HepG2 (cell line): ENCODE measurements around the gene FASLG. TPM values are rescaled to one million over a fixed set of nuclear protein-coding genes. Genes with fewer than 3 reads are reported as not detected.

Experiments
- ATAC-seq: fragments of 200-7000 bp; cut with Tn5 transposase; 3 replicates; pipeline ENCODE4 v1.9.1; 2020; ENCODE audit warnings: mild to moderate bottlenecking, moderate library complexity
- BruUV-seq: library from RNA; stranded (reverse); fragments of 400-500 nt; replicated peaks from 2 replicates; lab custom pipeline; 2021; lab: Mats Ljungman, UMichigan
- CTCF ChIA-PET: fragments of 300-600 bp; formaldehyde crosslinking; extraction: SDS; loops from one replicate; lab custom pipeline; 2021; ENCODE audit warnings: low total read pairs, inconsistent platforms, low intra/inter-chr PET ratio; lab: Yijun Ruan, JAX
- POLR2A ChIA-PET: fragments of 350-600 bp; sonication (Branson Sonifier 250); formaldehyde crosslinking; loops from one replicate; lab custom pipeline; 2020; ENCODE audit warnings: antibody characterized with exemption, inconsistent platforms; lab: Yijun Ruan, JAX
- DNase-seq: peaks from one replicate; pipeline ENCODE4 v3.0.0-alpha.2; 2015; ENCODE audit warnings: low spot score
- FAIRE-seq: peaks from 3 replicates; lab custom pipeline; 2011; peaks lifted over from hg19 to GRCh38; lab: Jason Lieb, UNC
- H2AFZ ChIP-seq: one replicate; pipeline ENCODE4 v1.6.1; 2011; ENCODE audit warnings: low read length, inconsistent platforms
- H3K27ac ChIP-seq: fragments of 300-600 bp; 3 replicates; pipeline ENCODE4 v1.8.0; 2011; ENCODE audit warnings: mixed run types, mild to moderate bottlenecking, mixed read lengths, low read length, inconsistent platforms; ENCODE audit not compliant: insufficient read depth; ENCODE audit errors: extremely low read length
- H3K27me3 ChIP-seq, 2 experiments: fragments of 200-600 bp in 1 of 2; 2 replicates in 1 of 2; 3 replicates in 1 of 2; pipeline versions ENCODE4 v1.6.0 to v1.8.0; 2011; ENCODE audit warnings: low read length in 2 of 2, mild to moderate bottlenecking in 2 of 2, moderate library complexity in 2 of 2, inconsistent platforms in 1 of 2; ENCODE audit not compliant: insufficient read depth in 2 of 2, control insufficient read depth in 1 of 2
- H3K36me3 ChIP-seq, 2 experiments: fragments of 200-600 bp in 1 of 2; replicated peaks in 1 of 2; 2 replicates in 1 of 2; 3 replicates in 1 of 2; pipeline versions ENCODE4 v1.5.1 to v1.8.0; 2011; ENCODE audit warnings: low read length in 2 of 2, inconsistent platforms in 1 of 2; ENCODE audit not compliant: insufficient read depth in 2 of 2, control insufficient read depth in 1 of 2
- H3K4me1 ChIP-seq: 2 replicates; pipeline ENCODE4 v1.5.1; 2012; ENCODE audit warnings: low read length, inconsistent platforms; ENCODE audit not compliant: insufficient read depth
- H3K4me2 ChIP-seq: 2 replicates; pipeline ENCODE4 v1.6.0; 2011; ENCODE audit warnings: low read depth, low read length, inconsistent platforms
- H3K4me3 ChIP-seq, 3 experiments: fragments of 200-600 bp in 1 of 3; sonication (generic), shearing (Covaris generic) in 1 of 3; replicated peaks in 1 of 3; 2 replicates each; pipeline ENCODE4 v1.5.1; 2011 to 2016; ENCODE audit warnings: low read length in 3 of 3, inconsistent platforms in 2 of 3, low read depth in 2 of 3, mild to moderate bottlenecking in 2 of 3, control low read depth in 1 of 3, mixed read lengths in 1 of 3; ENCODE audit not compliant: insufficient read depth in 1 of 3
- H3K79me2 ChIP-seq: one replicate; pipeline ENCODE4 v1.6.1; 2011; ENCODE audit warnings: low read length, inconsistent platforms; ENCODE audit not compliant: insufficient read depth
- H3K9ac ChIP-seq: 2 replicates; pipeline ENCODE4 v1.6.0; 2011; ENCODE audit warnings: mild to moderate bottlenecking, low read depth, low read length, inconsistent platforms; ENCODE audit not compliant: insufficient read depth
- H3K9me3 ChIP-seq: 2 replicates; pipeline ENCODE4 v1.5.1; 2012; ENCODE audit warnings: mild to moderate bottlenecking, low read length
- H4K20me1 ChIP-seq: 2 replicates; pipeline ENCODE4 v1.6.0; 2011; ENCODE audit warnings: inconsistent platforms, mild to moderate bottlenecking, low read length, moderate library complexity; ENCODE audit not compliant: insufficient read depth
- FOXM1 ChIP-seq: sonication (generic); formaldehyde crosslinking; IDR thresholded peaks from 2 replicates; pipeline ENCODE4 v1.5.0; 2020; ENCODE audit warnings: missing genetic modification reagents
- MED8 ChIP-seq: sonication (generic); formaldehyde crosslinking; IDR thresholded peaks from 2 replicates; pipeline ENCODE4 v1.8.1; 2023; ENCODE audit warnings: mild to moderate bottlenecking, missing genetic modification reagents; ENCODE audit not compliant: insufficient replicate concordance
- STAT5B ChIP-seq: sonication (generic); formaldehyde crosslinking; IDR thresholded peaks from 2 replicates; pipeline ENCODE4 v1.4.0; 2020; ENCODE audit warnings: missing genetic modification reagents
- ZFP36L2 ChIP-seq: sonication (generic); formaldehyde crosslinking; IDR thresholded peaks from 2 replicates; pipeline ENCODE4 v1.4.0; 2020; ENCODE audit warnings: missing genetic modification reagents
- ZNF138 ChIP-seq: sonication (generic); formaldehyde crosslinking; IDR thresholded peaks from 2 replicates; pipeline ENCODE4 v1.5.0; 2020; ENCODE audit warnings: mild to moderate bottlenecking, low read depth, missing genetic modification reagents
- ZNF331 ChIP-seq: sonication (generic); formaldehyde crosslinking; IDR thresholded peaks from 2 replicates; pipeline ENCODE4 v1.4.0; 2020; ENCODE audit warnings: missing genetic modification reagents
- ZNF883 ChIP-seq: sonication (generic); formaldehyde crosslinking; IDR thresholded peaks from 2 replicates; pipeline ENCODE4 v1.5.1; 2020; ENCODE audit warnings: mild to moderate bottlenecking, missing genetic modification reagents; ENCODE audit errors: not compliant biosample characterization
- WGBS: methylation state at CpG from one replicate; pipeline ENCODE4 v1.1.6; 2017; ENCODE audit warnings: low lambda C conversion rate; 5-methylcytosine and 5-hydroxymethylcytosine counted together
- in situ Hi-C: cut with HindIII; loops from 2 replicates; pipeline ENCODE4 v1.10.0; 2017; ENCODE audit warnings: low pct_unique_long_range_greater_than_20kb; ENCODE audit not compliant: extremely low pct_ligation_motif_present
- intact Hi-C: fragments of 100-400 bp; cut with micrococcal nuclease; formaldehyde crosslinking; loops from one replicate; pipeline ENCODE4 v1.10.0; 2022; ENCODE audit not compliant: unreplicated experiment
- polyA plus RNA-seq, 8 experiments: library from polyadenylated mRNA; depleted of rRNA in 3 of 8; stranded (reverse) in 7 of 8; unstranded in 1 of 8; fragments of >200 nt; fragmentation: Illumina TruSeq in 4 of 8; extraction: Trizol in 4 of 8; gene quantifications; 2 replicates each; pipeline versions ENCODE4 v1.2.1 to v1.2.3, GENCODE V29; 2011 to 2016; ENCODE audit warnings: low read depth in 4 of 8, missing spikeins in 1 of 8, mixed read lengths in 1 of 8; ENCODE audit not compliant: insufficient read depth in 1 of 8
- total RNA-seq, 5 experiments: library from RNA; depleted of rRNA; stranded (reverse); fragments of >200 nt; fragmentation: Illumina TruSeq; extraction: Trizol; gene quantifications; 2 replicates each; pipeline ENCODE4 v1.2.3, GENCODE V29; 2016; ENCODE audit warnings: low read depth in 1 of 5
- TF ChIP-seq, protein P1 (sequence below): sonication (generic); formaldehyde crosslinking; IDR thresholded peaks from one replicate; pipeline ENCODE4 v1.5.1; 2020; ENCODE audit warnings: mild to moderate bottlenecking, missing genetic modification reagents; ENCODE audit errors: not compliant biosample characterization
- TF ChIP-seq, protein P2 (sequence below): sonication (generic); formaldehyde crosslinking; IDR thresholded peaks from 2 replicates; pipeline ENCODE4 v1.4.0; 2020; ENCODE audit warnings: mild to moderate bottlenecking, missing genetic modification reagents
- TF ChIP-seq, protein P3 (sequence below): IDR thresholded peaks from 2 replicates; pipeline ENCODE4 v1.6.1; 2012; ENCODE audit warnings: low read length, improper control_type of control experiment

FASLG gene
- total and polyA plus RNA-seq, 2 of the 13 experiments (the other 11 are each of a cell fraction or from before 2014, with no cell fraction given) = 0.08 TPM; not detected in 1

DNA sequence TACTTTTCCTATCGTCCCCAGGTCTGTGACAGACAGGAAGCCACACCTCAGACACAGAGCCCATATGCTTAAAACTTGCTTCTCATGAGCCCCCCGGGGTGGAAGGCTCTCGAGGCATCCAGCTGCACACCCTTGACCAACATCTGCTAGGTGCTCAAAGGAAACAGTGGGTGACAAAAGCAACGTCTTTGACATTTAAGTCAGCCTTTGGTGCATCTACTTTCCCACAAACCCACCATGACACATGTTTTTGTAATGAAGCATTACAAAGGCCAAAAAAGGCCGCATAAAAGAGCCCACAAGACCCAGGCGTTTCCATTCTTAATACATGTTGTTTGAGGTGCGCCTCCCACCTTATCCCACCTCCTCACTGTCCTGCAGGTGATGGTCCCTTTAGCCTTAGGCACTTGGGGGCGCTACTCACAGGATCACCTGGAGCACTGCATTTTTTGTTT lies 11.8 kb upstream of the FASLG start:
- FAIRE-seq (no peak), ATAC-seq (no peak)
- POLR2A ChIA-PET = no interaction called here
- WGBS = 26% methylated on average over 6 of the region's 8 CpGs
- Histone ChIP-seq H3K4me1 (peaks cover 27% of the 10 kb centered on the region), H3K79me2 (no peaks in the 10 kb centered on the region), H3K4me2 (no peak overlapping the region), H3K27me3 (peaks cover 0 to 6% of the 10 kb centered on the region in 2 experiments; a peak in 1 of 5 replicates), H4K20me1 (no peaks in the 10 kb centered on the region), H3K9ac (no peak overlapping the region), H3K9me3 (no peaks in the 10 kb centered on the region), H3K36me3 (no peaks in the 10 kb centered on the region), H3K27ac (no peak overlapping the region)
- CTCF ChIA-PET = no interaction called here
- in situ Hi-C loops = no loop called here
- intact Hi-C loops = no loop called here
- no TSS peak for BruUV-seq
- no peak for TF ChIP-seq STAT5B
- TF ChIP-seq ZNF883 (CRISPR knock-in tag) = no peak
- TF ChIP-seq, protein P1, sequence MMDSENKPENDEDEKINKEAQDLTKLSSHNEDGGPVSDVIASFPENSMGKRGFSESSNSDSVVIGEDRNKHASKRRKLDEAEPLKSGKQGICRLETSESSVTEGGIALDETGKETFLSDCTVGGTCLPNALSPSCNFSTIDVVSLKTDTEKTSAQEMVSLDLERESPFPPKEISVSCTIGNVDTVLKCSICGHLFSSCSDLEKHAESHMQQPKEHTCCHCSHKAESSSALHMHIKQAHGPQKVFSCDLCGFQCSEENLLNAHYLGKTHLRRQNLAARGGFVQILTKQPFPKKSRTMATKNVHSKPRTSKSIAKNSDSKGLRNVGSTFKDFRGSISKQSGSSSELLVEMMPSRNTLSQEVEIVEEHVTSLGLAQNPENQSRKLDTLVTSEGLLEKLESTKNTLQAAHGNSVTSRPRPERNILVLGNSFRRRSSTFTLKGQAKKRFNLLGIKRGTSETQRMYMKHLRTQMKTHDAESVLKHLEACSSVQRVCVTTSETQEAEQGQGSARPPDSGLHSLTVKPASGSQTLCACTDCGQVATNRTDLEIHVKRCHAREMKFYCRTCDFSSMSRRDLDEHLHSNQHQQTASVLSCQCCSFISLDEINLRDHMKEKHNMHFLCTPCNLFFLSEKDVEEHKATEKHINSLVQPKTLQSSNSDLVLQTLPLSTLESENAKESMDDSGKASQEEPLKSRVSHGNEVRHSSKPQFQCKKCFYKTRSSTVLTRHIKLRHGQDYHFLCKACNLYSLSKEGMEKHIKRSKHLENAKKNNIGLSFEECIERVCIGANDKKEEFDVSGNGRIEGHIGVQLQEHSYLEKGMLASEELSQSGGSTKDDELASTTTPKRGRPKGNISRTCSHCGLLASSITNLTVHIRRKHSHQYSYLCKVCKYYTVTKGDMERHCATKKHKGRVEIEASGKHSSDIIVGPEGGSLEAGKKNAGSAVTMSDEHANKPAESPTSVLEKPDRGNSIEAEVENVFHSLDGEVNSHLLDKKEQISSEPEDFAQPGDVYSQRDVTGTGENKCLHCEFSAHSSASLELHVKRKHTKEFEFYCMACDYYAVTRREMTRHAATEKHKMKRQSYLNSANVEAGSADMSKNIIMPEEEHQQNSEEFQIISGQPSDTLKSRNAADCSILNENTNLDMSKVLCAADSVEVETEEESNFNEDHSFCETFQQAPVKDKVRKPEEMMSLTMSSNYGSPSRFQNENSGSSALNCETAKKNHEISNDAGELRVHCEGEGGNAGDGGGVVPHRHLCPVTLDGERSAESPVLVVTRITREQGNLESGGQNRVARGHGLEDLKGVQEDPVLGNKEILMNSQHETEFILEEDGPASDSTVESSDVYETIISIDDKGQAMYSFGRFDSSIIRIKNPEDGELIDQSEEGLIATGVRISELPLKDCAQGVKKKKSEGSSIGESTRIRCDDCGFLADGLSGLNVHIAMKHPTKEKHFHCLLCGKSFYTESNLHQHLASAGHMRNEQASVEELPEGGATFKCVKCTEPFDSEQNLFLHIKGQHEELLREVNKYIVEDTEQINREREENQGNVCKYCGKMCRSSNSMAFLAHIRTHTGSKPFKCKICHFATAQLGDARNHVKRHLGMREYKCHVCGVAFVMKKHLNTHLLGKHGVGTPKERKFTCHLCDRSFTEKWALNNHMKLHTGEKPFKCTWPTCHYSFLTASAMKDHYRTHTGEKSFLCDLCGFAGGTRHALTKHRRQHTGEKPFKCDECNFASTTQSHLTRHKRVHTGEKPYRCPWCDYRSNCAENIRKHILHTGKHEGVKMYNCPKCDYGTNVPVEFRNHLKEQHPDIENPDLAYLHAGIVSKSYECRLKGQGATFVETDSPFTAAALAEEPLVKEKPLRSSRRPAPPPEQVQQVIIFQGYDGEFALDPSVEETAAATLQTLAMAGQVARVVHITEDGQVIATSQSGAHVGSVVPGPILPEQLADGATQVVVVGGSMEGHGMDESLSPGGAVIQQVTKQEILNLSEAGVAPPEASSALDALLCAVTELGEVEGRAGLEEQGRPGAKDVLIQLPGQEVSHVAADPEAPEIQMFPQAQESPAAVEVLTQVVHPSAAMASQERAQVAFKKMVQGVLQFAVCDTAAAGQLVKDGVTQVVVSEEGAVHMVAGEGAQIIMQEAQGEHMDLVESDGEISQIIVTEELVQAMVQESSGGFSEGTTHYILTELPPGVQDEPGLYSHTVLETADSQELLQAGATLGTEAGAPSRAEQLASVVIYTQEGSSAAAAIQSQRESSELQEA (CRISPR knock-in tag) = no peak
- no peak for TF ChIP-seq MED8 (CRISPR knock-in tag)
- TF ChIP-seq, protein P2, sequence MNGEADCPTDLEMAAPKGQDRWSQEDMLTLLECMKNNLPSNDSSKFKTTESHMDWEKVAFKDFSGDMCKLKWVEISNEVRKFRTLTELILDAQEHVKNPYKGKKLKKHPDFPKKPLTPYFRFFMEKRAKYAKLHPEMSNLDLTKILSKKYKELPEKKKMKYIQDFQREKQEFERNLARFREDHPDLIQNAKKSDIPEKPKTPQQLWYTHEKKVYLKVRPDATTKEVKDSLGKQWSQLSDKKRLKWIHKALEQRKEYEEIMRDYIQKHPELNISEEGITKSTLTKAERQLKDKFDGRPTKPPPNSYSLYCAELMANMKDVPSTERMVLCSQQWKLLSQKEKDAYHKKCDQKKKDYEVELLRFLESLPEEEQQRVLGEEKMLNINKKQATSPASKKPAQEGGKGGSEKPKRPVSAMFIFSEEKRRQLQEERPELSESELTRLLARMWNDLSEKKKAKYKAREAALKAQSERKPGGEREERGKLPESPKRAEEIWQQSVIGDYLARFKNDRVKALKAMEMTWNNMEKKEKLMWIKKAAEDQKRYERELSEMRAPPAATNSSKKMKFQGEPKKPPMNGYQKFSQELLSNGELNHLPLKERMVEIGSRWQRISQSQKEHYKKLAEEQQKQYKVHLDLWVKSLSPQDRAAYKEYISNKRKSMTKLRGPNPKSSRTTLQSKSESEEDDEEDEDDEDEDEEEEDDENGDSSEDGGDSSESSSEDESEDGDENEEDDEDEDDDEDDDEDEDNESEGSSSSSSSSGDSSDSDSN (CRISPR knock-in tag) = no peak
- TF ChIP-seq, protein P3, sequence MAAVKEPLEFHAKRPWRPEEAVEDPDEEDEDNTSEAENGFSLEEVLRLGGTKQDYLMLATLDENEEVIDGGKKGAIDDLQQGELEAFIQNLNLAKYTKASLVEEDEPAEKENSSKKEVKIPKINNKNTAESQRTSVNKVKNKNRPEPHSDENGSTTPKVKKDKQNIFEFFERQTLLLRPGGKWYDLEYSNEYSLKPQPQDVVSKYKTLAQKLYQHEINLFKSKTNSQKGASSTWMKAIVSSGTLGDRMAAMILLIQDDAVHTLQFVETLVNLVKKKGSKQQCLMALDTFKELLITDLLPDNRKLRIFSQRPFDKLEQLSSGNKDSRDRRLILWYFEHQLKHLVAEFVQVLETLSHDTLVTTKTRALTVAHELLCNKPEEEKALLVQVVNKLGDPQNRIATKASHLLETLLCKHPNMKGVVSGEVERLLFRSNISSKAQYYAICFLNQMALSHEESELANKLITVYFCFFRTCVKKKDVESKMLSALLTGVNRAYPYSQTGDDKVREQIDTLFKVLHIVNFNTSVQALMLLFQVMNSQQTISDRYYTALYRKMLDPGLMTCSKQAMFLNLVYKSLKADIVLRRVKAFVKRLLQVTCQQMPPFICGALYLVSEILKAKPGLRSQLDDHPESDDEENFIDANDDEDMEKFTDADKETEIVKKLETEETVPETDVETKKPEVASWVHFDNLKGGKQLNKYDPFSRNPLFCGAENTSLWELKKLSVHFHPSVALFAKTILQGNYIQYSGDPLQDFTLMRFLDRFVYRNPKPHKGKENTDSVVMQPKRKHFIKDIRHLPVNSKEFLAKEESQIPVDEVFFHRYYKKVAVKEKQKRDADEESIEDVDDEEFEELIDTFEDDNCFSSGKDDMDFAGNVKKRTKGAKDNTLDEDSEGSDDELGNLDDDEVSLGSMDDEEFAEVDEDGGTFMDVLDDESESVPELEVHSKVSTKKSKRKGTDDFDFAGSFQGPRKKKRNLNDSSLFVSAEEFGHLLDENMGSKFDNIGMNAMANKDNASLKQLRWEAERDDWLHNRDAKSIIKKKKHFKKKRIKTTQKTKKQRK = no peak
- TF ChIP-seq ZFP36L2 = no peak
- TF ChIP-seq FOXM1 (CRISPR knock-in tag) = no peak
- no peak for TF ChIP-seq ZNF331
- TF ChIP-seq ZNF138 (CRISPR knock-in tag) = no peak
- TF ChIP-seq, all 625 proteins: peak for 0
- H2AFZ ChIP-seq = no peak overlapping the region
- H3K4me3 ChIP-seq = no peak overlapping the region
- no peak for DNase-seq
